DOHH2 (cell line): ENCODE measurements around the gene PHLPP2.

Experiments used
- H3F3A ChIP-seq: fragments of 200-600 bp; sonication (generic), shearing (Covaris generic); 2 replicates; pipeline ENCODE4 v1.6.0; 2016; ENCODE audit warnings: antibody characterized with exemption, mild to moderate bottlenecking; ENCODE audit not compliant: control insufficient read depth, insufficient read depth
- H3K27ac ChIP-seq: fragments of 200-600 bp; sonication (generic); 2 replicates; pipeline ENCODE4 v1.5.1; 2014; ENCODE audit warnings: low read depth, mild to moderate bottlenecking, low read length, moderate library complexity
- H3K27me3 ChIP-seq: fragments of 200-600 bp; sonication (generic); 2 replicates; pipeline ENCODE4 v1.6.1; 2014; ENCODE audit warnings: mild to moderate bottlenecking, low read length, mixed read lengths; ENCODE audit not compliant: control insufficient read depth
- H3K36me3 ChIP-seq: fragments of 200-600 bp; sonication (generic); 2 replicates; pipeline ENCODE4 v1.6.1; 2014; ENCODE audit warnings: mild to moderate bottlenecking, low read length, moderate library complexity, mixed read lengths; ENCODE audit not compliant: control insufficient read depth
- H3K4me1 ChIP-seq: fragments of 200-600 bp; sonication (generic); 2 replicates; pipeline ENCODE4 v1.6.1; 2014; ENCODE audit warnings: mild to moderate bottlenecking, low read length, mixed read lengths; ENCODE audit not compliant: control insufficient read depth
- H3K4me2 ChIP-seq: fragments of 200-600 bp; sonication (generic); 2 replicates; pipeline ENCODE4 v1.6.0; 2014; ENCODE audit warnings: mild to moderate bottlenecking, low read length, moderate library complexity
- H3K4me3 ChIP-seq: fragments of 200-600 bp; sonication (generic); 2 replicates; pipeline ENCODE4 v1.5.1; 2014; ENCODE audit warnings: mild to moderate bottlenecking, low read length, mixed read lengths
- H3K79me2 ChIP-seq: fragments of 200-600 bp; sonication (generic); 2 replicates; pipeline ENCODE4 v1.6.1; 2014; ENCODE audit warnings: mild to moderate bottlenecking, low read length, mixed read lengths; ENCODE audit not compliant: control insufficient read depth
- H3K9me2 ChIP-seq: fragments of 200-600 bp; sonication (generic); replicated peaks from 2 replicates; pipeline ENCODE4 v1.6.1; 2014; ENCODE audit warnings: mild to moderate bottlenecking, low read length, mixed read lengths; ENCODE audit not compliant: control insufficient read depth
- H3K9me3 ChIP-seq: fragments of 200-600 bp; sonication (generic); 2 replicates; pipeline ENCODE4 v1.6.1; 2014; ENCODE audit warnings: antibody characterized with exemption, low read length, mixed read lengths; ENCODE audit not compliant: control insufficient read depth, insufficient read depth
- H4K20me1 ChIP-seq: fragments of 200-600 bp; sonication (generic); 2 replicates; pipeline ENCODE4 v1.6.0; 2014; ENCODE audit warnings: low read depth, mild to moderate bottlenecking, antibody characterized with exemption, low read length, moderate library complexity; ENCODE audit not compliant: control insufficient read depth, insufficient read depth
- EZH2phosphoT487 ChIP-seq: fragments of 200-600 bp; sonication (generic); IDR thresholded peaks from 2 replicates; pipeline ENCODE4 v1.6.1; 2017; ENCODE audit warnings: borderline replicate concordance, mild to moderate bottlenecking, antibody characterized with exemption, low read length, moderate library complexity, mixed read lengths
- TF ChIP-seq, protein P1 (sequence below): fragments of 200-600 bp; sonication (generic); IDR thresholded peaks from one replicate; pipeline ENCODE4 v1.5.1; 2014; ENCODE audit warnings: antibody characterized with exemption, mild to moderate bottlenecking, low read depth, low read length; ENCODE audit not compliant: poor library complexity, severe bottlenecking

The PHLPP2 gene

DNA sequence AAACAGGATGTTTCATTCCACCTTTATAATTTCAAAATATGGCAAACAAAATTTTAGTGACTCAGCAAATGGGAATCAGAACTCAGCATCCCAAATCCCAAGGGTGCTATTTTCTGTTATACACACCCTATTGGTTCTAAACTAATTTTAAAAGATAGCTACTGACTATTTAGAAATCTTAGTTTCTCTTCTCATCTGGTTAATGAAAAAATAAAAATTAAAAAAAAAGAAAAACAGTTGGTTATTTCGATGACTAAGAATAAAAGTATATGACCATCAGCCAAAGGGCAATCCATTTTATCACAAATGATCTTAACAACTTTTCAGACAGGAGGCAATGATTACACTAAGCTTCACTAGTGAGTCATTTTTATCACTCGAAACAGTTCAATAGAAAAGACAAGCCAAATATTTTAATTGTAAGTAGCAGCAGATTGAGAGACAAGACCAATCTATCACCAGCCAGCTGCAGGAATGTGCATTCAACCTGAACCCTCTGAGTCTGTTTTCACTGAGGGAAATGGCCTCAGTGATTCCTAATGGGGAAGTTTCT, 15.2 kb downstream of the PHLPP2 start:
- Histone ChIP-seq H3K4me2 (no peak overlapping the region), H3K4me3 (no peak overlapping the region), H3K79me2 (no peaks in the 10 kb centered on the region; the same call in 1 of the 2 replicates), H3K27ac (no peak overlapping the region), H4K20me1 (no peaks in the 10 kb centered on the region), H3K4me1 (peaks cover 23% of the 10 kb centered on the region), H3F3A (no peaks in the 10 kb centered on the region; the same call in 1 of the 2 replicates), H3K27me3 (no peaks in the 10 kb centered on the region), H3K9me2 (no peaks in the 10 kb centered on the region), H3K36me3 (no peaks in the 10 kb centered on the region), H3K9me3 (no peaks in the 10 kb centered on the region)
- TF ChIP-seq, protein P1, sequence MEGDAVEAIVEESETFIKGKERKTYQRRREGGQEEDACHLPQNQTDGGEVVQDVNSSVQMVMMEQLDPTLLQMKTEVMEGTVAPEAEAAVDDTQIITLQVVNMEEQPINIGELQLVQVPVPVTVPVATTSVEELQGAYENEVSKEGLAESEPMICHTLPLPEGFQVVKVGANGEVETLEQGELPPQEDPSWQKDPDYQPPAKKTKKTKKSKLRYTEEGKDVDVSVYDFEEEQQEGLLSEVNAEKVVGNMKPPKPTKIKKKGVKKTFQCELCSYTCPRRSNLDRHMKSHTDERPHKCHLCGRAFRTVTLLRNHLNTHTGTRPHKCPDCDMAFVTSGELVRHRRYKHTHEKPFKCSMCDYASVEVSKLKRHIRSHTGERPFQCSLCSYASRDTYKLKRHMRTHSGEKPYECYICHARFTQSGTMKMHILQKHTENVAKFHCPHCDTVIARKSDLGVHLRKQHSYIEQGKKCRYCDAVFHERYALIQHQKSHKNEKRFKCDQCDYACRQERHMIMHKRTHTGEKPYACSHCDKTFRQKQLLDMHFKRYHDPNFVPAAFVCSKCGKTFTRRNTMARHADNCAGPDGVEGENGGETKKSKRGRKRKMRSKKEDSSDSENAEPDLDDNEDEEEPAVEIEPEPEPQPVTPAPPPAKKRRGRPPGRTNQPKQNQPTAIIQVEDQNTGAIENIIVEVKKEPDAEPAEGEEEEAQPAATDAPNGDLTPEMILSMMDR = no peak
- no peak for TF ChIP-seq EZH2phosphoT487

DNA sequence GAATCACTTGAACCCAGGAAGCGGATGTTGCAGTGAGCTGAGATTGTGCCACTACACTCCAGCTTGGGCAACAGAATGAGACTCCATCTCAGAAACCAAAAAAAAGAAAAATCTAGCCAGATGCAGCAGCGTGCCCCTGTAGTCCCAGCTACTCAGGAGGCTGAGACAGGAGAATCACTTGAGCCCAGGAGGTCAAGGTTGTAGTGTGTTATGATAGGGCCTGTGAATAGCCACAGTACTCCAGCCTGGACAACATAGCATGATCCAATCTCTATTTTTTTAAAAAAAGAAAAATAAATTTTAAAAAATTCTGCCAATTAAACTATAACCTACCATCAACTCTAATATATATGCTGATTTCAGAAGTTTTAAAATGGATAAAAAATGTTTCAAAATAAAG, 15.8 kb downstream of the PHLPP2 start:
- Histone ChIP-seq H3K27me3 (no peaks in the 10 kb centered on the region), H3F3A (no peaks in the 10 kb centered on the region; the same call in 1 of the 2 replicates), H3K4me3 (no peak overlapping the region), H3K9me3 (no peaks in the 10 kb centered on the region), H3K4me2 (no peak overlapping the region), H3K36me3 (no peaks in the 10 kb centered on the region), H3K9me2 (no peaks in the 10 kb centered on the region), H4K20me1 (no peaks in the 10 kb centered on the region), H3K4me1 (peaks cover 23% of the 10 kb centered on the region), H3K79me2 (no peaks in the 10 kb centered on the region; the same call in 1 of the 2 replicates), H3K27ac (no peak overlapping the region)
- no peak for TF ChIP-seq EZH2phosphoT487
- TF ChIP-seq, protein P1 = no peak

DNA sequence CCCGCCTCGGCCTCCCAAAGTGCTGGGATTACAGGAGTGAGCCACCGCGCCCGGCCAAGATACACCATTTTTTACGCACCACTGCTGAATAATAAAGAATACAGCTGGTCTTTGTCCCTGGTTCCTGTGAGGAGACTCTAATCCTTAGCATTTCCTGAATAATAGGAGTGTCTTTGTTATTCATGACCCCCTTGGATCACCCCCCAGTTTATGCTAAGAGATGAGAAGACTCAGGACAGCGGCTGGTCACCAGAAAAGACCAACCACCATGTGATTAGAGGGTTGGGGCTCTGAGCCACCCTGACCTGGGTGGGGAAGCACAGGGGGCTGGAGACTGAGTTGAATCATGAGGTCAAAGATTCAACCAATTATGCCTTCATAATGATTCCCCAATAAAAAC, 17.3 kb downstream of the PHLPP2 start:
- Histone ChIP-seq H3K4me3 (peak overlapping the region; percentile 32), H3K27ac (no peak overlapping the region)

More for the DNA sequence above, 17.3 kb downstream of the PHLPP2 start:
- Histone ChIP-seq H3K36me3 (no peaks in the 10 kb centered on the region), H3K4me1 (peaks cover 23% of the 10 kb centered on the region), H3K27me3 (no peaks in the 10 kb centered on the region), H4K20me1 (no peaks in the 10 kb centered on the region), H3K9me3 (no peaks in the 10 kb centered on the region), H3F3A (no peaks in the 10 kb centered on the region), H3K79me2 (no peaks in the 10 kb centered on the region; the same call in 1 of the 2 replicates), H3K9me2 (no peaks in the 10 kb centered on the region), H3K4me2 (peak overlapping the region; percentile 34)
- TF ChIP-seq EZH2phosphoT487 = no peak
- TF ChIP-seq, protein P1 = no peak
